Liver (tissue), 9 donors: ENCODE measurements around the gene GLIS1. TPM values are rescaled to one million over a fixed set of nuclear protein-coding genes. Genes with fewer than 3 reads are reported as not detected.

Experiments
- DNase-seq: peaks from one replicate; pipeline ENCODE4 v3.0.0-alpha.2; 2017; ENCODE audit warnings: low spot score
- H3K27ac ChIP-seq, 2 donors: one replicate each; pipeline ENCODE4 v1.7.0; 2013; ENCODE audit warnings: inconsistent platforms in 2 of 2, low read length in 2 of 2, control low read depth in 1 of 2, low read depth in 1 of 2, mild to moderate bottlenecking in 1 of 2
- H3K27me3 ChIP-seq, 4 donors: one replicate each; pipeline versions ENCODE4 v1.6.1 to v1.7.0; 2013; ENCODE audit warnings: low read length in 3 of 4, inconsistent platforms in 1 of 4, mild to moderate bottlenecking in 1 of 4, moderate library complexity in 1 of 4; ENCODE audit not compliant: control insufficient read depth in 4 of 4, insufficient read depth in 4 of 4
- H3K36me3 ChIP-seq, 4 donors: one replicate each; pipeline versions ENCODE4 v1.6.1 to v1.7.0; 2013; ENCODE audit warnings: low read length in 3 of 4, mild to moderate bottlenecking in 3 of 4, low read depth in 1 of 4, moderate library complexity in 1 of 4; ENCODE audit not compliant: control insufficient read depth in 4 of 4, insufficient read depth in 3 of 4
- H3K4me1 ChIP-seq, 4 donors: one replicate each; pipeline versions ENCODE4 v1.6.1 to v1.7.0; 2013; ENCODE audit warnings: low read length in 3 of 4, mild to moderate bottlenecking in 3 of 4, moderate library complexity in 1 of 4; ENCODE audit not compliant: control insufficient read depth in 4 of 4, insufficient read depth in 4 of 4
- H3K4me3 ChIP-seq, 3 donors: one replicate each; pipeline versions ENCODE4 v1.6.1 to v1.7.0; 2013; ENCODE audit warnings: low read length in 3 of 3, control low read depth in 1 of 3, low read depth in 1 of 3, mild to moderate bottlenecking in 1 of 3
- H3K9ac ChIP-seq, 2 donors: one replicate each; pipeline ENCODE4 v1.7.0; 2013; ENCODE audit warnings: low read length in 2 of 2, mild to moderate bottlenecking in 2 of 2, moderate library complexity in 2 of 2, control low read depth in 1 of 2, low read depth in 1 of 2
- H3K9me3 ChIP-seq, 4 donors: one replicate each; pipeline versions ENCODE4 v1.6.1 to v1.7.0; 2013; ENCODE audit warnings: low read length in 3 of 4; ENCODE audit not compliant: control insufficient read depth in 4 of 4
- EGR1 ChIP-seq, 2 donors: IDR thresholded peaks; 2 replicates each; pipeline ENCODE4 v1.6.1; 2016 to 2018; ENCODE audit warnings: antibody characterized with exemption in 2 of 2, low read depth in 2 of 2
- FOXA1 ChIP-seq: IDR thresholded peaks from 2 replicates; pipeline ENCODE4 v1.6.1; 2016; ENCODE audit warnings: antibody characterized with exemption
- FOXA2 ChIP-seq: IDR thresholded peaks from 2 replicates; pipeline ENCODE4 v1.6.1; 2016; ENCODE audit warnings: antibody characterized with exemption
- GABPA ChIP-seq, 2 donors: IDR thresholded peaks in 1 of 2; conservative IDR thresholded peaks in 1 of 2; 2 replicates each; pipeline ENCODE4 v1.6.1; 2016; ENCODE audit warnings: antibody characterized with exemption in 2 of 2, mild to moderate bottlenecking in 1 of 2, moderate library complexity in 1 of 2
- HNF4A ChIP-seq, 2 donors: conservative IDR thresholded peaks; 2 replicates each; pipeline ENCODE4 v1.6.1; 2016; ENCODE audit warnings: antibody characterized with exemption in 2 of 2, mild to moderate bottlenecking in 2 of 2
- HNF4G ChIP-seq: IDR thresholded peaks from 2 replicates; pipeline ENCODE4 v1.6.1; 2016; ENCODE audit warnings: antibody characterized with exemption
- JUND ChIP-seq, 2 donors: IDR thresholded peaks; 2 replicates each; pipeline ENCODE4 v1.6.1; 2016; ENCODE audit warnings: antibody characterized with exemption in 2 of 2
- NR2F2 ChIP-seq: IDR thresholded peaks from 2 replicates; pipeline ENCODE4 v1.6.1; 2016; ENCODE audit warnings: antibody characterized with exemption
- RAD21 ChIP-seq, 2 donors: IDR thresholded peaks; 2 replicates each; pipeline ENCODE4 v1.6.1; 2016; ENCODE audit warnings: antibody characterized with exemption in 2 of 2, mild to moderate bottlenecking in 2 of 2
- REST ChIP-seq: IDR thresholded peaks from 2 replicates; pipeline ENCODE4 v1.6.1; 2016; ENCODE audit warnings: antibody characterized with exemption, mild to moderate bottlenecking
- RXRA ChIP-seq, 2 donors: IDR thresholded peaks; 2 replicates each; pipeline ENCODE4 v1.6.1; 2017 to 2018; ENCODE audit warnings: antibody characterized with exemption in 2 of 2, mild to moderate bottlenecking in 1 of 2
- TAF1 ChIP-seq: conservative IDR thresholded peaks from 2 replicates; pipeline ENCODE4 v1.6.1; 2016; ENCODE audit warnings: antibody characterized with exemption, mild to moderate bottlenecking
- YY1 ChIP-seq: IDR thresholded peaks from 2 replicates; pipeline ENCODE4 v1.6.1; 2016; ENCODE audit warnings: antibody characterized with exemption, mild to moderate bottlenecking
- WGBS: extraction: QIAGEN DNeasy Blood & Tissue Kit; methylation state at CpG from one replicate; pipeline ENCODE4 v1.1.7; 2013; 5-methylcytosine and 5-hydroxymethylcytosine counted together
- polyA plus RNA-seq, 2 donors: library from polyadenylated mRNA; stranded (reverse) in 1 of 2; unstranded in 1 of 2; fragments of 200-250 nt in 1 of 2; fragments of >200 nt in 1 of 2; fragmentation: Nextera tagmentation in 1 of 2; extraction: Ambion mirVana in 1 of 2; gene quantifications; one replicate each; pipeline versions ENCODE4 v1.2.1 to v1.2.3, GENCODE V29; 2013 to 2015
- total RNA-seq, 2 donors: library from RNA; depleted of rRNA; stranded (reverse); fragments of >200 nt; gene quantifications; one replicate each; pipeline ENCODE4 v1.2.3, GENCODE V29; 2014
- TF ChIP-seq, protein P1 (sequence below): IDR thresholded peaks from 2 replicates; pipeline ENCODE4 v1.6.1; 2016; ENCODE audit warnings: antibody characterized with exemption
- TF ChIP-seq, protein P2 (sequence below): fragments of 150-350 bp; IDR thresholded peaks from 2 replicates; pipeline ENCODE4 v1.5.1; 2017; ENCODE audit warnings: improper control_type of control experiment, low read depth, low read length; ENCODE audit not compliant: missing input control
- TF ChIP-seq, protein P3 (sequence below): IDR thresholded peaks from 2 replicates; pipeline ENCODE4 v1.6.1; 2016; ENCODE audit warnings: antibody characterized with exemption
- donor health status: healthy.
- donor health status: healthy.
- donor health status: healthy.
- donor health status: healthy.
- donor health status: healthy.

The GLIS1 gene
- total and polyA plus RNA-seq, 4 donors, result under 0.01 to 0.05 TPM; not detected in 2

DNA sequence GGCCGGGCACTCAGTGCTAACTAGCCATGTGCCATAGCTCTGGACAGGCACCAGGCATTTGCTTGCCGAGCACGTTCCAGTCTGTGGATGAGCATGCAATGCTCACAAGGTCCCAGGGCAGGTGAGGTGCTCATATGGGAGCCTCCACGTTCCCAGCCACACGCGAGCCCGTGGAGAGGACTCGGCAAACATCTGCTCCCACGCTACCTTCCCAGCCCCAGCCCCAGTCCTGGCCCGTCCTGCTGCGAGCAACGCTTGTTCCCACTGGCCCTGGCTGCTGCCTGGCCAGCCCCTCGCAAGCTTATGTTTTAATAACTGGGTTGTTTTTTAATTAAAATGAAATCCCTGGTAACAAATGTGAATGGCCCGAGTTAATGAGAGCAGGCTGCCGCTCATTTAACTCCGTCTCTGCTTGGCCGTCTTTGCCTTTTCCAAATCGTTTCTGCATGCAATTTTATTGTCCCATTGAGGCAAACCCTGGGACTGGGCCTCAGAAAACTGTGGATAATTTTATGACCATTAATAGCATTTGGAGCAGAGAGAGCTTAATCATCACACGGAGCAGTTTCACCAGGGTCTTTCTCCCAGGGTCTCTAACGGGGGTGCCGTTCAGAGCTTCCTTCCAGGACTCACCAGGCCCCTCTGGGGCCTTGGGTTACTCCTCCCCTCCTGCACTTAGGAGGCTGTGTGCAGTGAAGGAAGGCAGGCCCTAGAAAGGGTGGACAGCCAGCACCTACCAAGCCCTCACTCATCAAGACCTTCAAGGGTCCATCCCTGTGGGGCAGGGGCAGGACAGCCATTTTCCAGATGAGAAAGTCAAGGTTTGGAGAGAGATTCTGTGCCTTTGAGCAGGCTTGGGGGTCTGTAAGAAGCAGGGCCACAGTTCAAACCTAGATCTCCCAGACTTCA, 136.8 kb downstream of the GLIS1 start:
- no peaks in the 10 kb centered on the region for H3K9me3 ChIP-seq
- H3K9ac ChIP-seq, result no peak overlapping the region
- DNase-seq, result no peak
- H3K4me3 ChIP-seq, result no peak overlapping the region
- H3K4me1 ChIP-seq, result no peaks in the 10 kb centered on the region
- H3K36me3 ChIP-seq, result no peaks in the 10 kb centered on the region
- H3K27ac ChIP-seq, result no peak overlapping the region
- no peak for TF ChIP-seq FOXA2
- TF ChIP-seq RXRA (IDR thresholded peaks at IDR 0.05), result no peak
- no peak for TF ChIP-seq HNF4G
- no peak for TF ChIP-seq TAF1
- TF ChIP-seq FOXA1, result no peak
- no peak for TF ChIP-seq HNF4A (conservative IDR thresholded peaks at IDR 0.05)
- TF ChIP-seq, protein P1, sequence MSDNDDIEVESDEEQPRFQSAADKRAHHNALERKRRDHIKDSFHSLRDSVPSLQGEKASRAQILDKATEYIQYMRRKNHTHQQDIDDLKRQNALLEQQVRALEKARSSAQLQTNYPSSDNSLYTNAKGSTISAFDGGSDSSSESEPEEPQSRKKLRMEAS, result no peak
- TF ChIP-seq JUND (IDR thresholded peaks at IDR 0.05), result no peak
- TF ChIP-seq YY1, result no peak
- no peak for TF ChIP-seq REST
- no peak for TF ChIP-seq GABPA (IDR thresholded peaks at IDR 0.05 in 1 of 2, conservative IDR thresholded peaks at IDR 0.05 in 1 of 2)
- TF ChIP-seq RAD21 (IDR thresholded peaks at IDR 0.05), result no peak
- TF ChIP-seq, protein P2, sequence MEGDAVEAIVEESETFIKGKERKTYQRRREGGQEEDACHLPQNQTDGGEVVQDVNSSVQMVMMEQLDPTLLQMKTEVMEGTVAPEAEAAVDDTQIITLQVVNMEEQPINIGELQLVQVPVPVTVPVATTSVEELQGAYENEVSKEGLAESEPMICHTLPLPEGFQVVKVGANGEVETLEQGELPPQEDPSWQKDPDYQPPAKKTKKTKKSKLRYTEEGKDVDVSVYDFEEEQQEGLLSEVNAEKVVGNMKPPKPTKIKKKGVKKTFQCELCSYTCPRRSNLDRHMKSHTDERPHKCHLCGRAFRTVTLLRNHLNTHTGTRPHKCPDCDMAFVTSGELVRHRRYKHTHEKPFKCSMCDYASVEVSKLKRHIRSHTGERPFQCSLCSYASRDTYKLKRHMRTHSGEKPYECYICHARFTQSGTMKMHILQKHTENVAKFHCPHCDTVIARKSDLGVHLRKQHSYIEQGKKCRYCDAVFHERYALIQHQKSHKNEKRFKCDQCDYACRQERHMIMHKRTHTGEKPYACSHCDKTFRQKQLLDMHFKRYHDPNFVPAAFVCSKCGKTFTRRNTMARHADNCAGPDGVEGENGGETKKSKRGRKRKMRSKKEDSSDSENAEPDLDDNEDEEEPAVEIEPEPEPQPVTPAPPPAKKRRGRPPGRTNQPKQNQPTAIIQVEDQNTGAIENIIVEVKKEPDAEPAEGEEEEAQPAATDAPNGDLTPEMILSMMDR, result no peak
- TF ChIP-seq NR2F2, result no peak
- TF ChIP-seq EGR1 (IDR thresholded peaks at IDR 0.05; ENCODE audit: low read depth in 2 of 2), result no peak
- H3K27me3 ChIP-seq, result no peaks in the 10 kb centered on the region
- WGBS, result 87% methylated on average over 21 of the region's 21 CpGs

GRCh38 chr1:53601031-53601745, 137.8 kb downstream of the GLIS1 start:
- Histone ChIP-seq H3K27ac (no peak overlapping the region), H3K9me3 (no peaks in the 10 kb centered on the region), H3K4me1 (no peaks in the 10 kb centered on the region), H3K9ac (no peak overlapping the region), H3K4me3 (no peak overlapping the region), H3K36me3 (no peaks in the 10 kb centered on the region), H3K27me3 (no peaks in the 10 kb centered on the region)
- WGBS, result 86% methylated on average over 11 of the region's 11 CpGs
- no peak for DNase-seq
- TF ChIP-seq HNF4G (no peak), RAD21 (IDR thresholded peaks at IDR 0.05) (no peak), HNF4A (conservative IDR thresholded peaks at IDR 0.05) (no peak), FOXA1 (no peak)
- TF ChIP-seq, protein P3, sequence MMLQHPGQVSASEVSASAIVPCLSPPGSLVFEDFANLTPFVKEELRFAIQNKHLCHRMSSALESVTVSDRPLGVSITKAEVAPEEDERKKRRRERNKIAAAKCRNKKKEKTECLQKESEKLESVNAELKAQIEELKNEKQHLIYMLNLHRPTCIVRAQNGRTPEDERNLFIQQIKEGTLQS, result no peak
